ENCODE results near the gene TPRN.

GRCh38 chr9:137224830-137225694 lies 24.5 kb upstream of the TPRN start, which contains the start of gene CYSRT1:
- TF ChIP-seq CTCF (IDR thresholded peaks at IDR 0.05; ENCODE audit: low read depth, low read length) (no peak), POLR2A (IDR thresholded peaks at IDR 0.05; ENCODE audit: extremely low read depth, insufficient read length) (no peak)
